Measurements from ENCODE around the gene USP51. TPM values are rescaled to one million over a fixed set of nuclear protein-coding genes. Genes with fewer than 3 reads are reported as not detected.

Gene USP51
- total RNA-seq (10 to 100 TPM in 3 of 9 donors, 1 to 10 TPM in 6; 2.5 to 20.5 (median 6.2) TPM), polyA plus RNA-seq (1 to 10 TPM; 1.8 to 6.1 (median 2.0) TPM)
- long read RNA-seq, donor 1, full-length matches to known transcripts: 1 of 1 reads
- long read RNA-seq, donor 1, partial matches to known transcripts: 0 of 1 reads
- long read RNA-seq, donor 1, other reads (novel, unspliced or antisense): 0 of 1 reads
- long read RNA-seq, donor 2, full-length matches to known transcripts: 5 of 25 reads
- long read RNA-seq, donor 2, partial matches to known transcripts: 20 of 25 reads
- long read RNA-seq, donor 2, other reads (novel, unspliced or antisense): 0 of 25 reads
- long read RNA-seq, donor 3: 0 reads
- long read RNA-seq, donor 4: 0 reads
- long read RNA-seq, donor 5: 0 reads
- long read RNA-seq, donor 6, partial matches to known transcripts: 0 of 2 reads
- long read RNA-seq, donor 6, other reads (novel, unspliced or antisense): 2 of 2 reads
- long read RNA-seq, donor 7, full-length matches to known transcripts: 3 of 3 reads
- long read RNA-seq, donor 7, partial matches to known transcripts: 0 of 3 reads
- long read RNA-seq, donor 7, other reads (novel, unspliced or antisense): 0 of 3 reads
- long read RNA-seq, donor 8, full-length matches to known transcripts: 3 of 3 reads
- long read RNA-seq, donor 8, partial matches to known transcripts: 0 of 3 reads
- long read RNA-seq, donor 8, other reads (novel, unspliced or antisense): 0 of 3 reads
- long read RNA-seq, donor 9, full-length matches to known transcripts: 1 of 1 reads
- long read RNA-seq, donor 9, partial matches to known transcripts: 0 of 1 reads
- long read RNA-seq, donor 9, other reads (novel, unspliced or antisense): 0 of 1 reads
- long read RNA-seq, donor 10, full-length matches to known transcripts: 6 of 6 reads
- long read RNA-seq, donor 10, partial matches to known transcripts: 0 of 6 reads
- long read RNA-seq, donor 10, other reads (novel, unspliced or antisense): 0 of 6 reads

GRCh38 chrX:55489314-55490009 lies at the start of gene USP51:
Gene USP51, minus strand, starts transcription at chrX:55489848. Its CDS starts 909 bp downstream, at chrX:55488939.
- intact Hi-C loops (cut with DNase I): no loop called here
- no peak for TF ChIP-seq CTCF (IDR thresholded peaks at IDR 0.05)
- TF ChIP-seq POLR2A (IDR thresholded peaks at IDR 0.05): peak in 1 of 2 donors; percentile 57
- no peaks in the 10 kb centered on the region for H3K9me3 ChIP-seq (replicated peaks in 1 of 3)
- no peaks in the 10 kb centered on the region for H3K4me1 ChIP-seq (replicated peaks in 1 of 2)
- WGBS, 4 donors: 1 to 40% (median 16%) methylated on average over 25 to 34 of the region's 34 CpGs
- DNase-seq: peak; percentile 71 to 83 (median 81)
- no peaks in the 10 kb centered on the region for H3K36me3 ChIP-seq (replicated peaks in 1 of 2)
- H3K27ac ChIP-seq: peak within 1 kb of the TSS; percentile 78 to 98 (median 93)
- peak within 1 kb of the TSS in 3 of 4 donors; percentile 44 to 51 (median 46) for H3K4me3 ChIP-seq
- H3K27me3 ChIP-seq: peaks cover 5% of the 10 kb centered on the region

GRCh38 chrX:55524487-55524886 lies 34.8 kb upstream of the USP51 start:
- H3K36me3 ChIP-seq (replicated peaks in 1 of 2): no peaks in the 10 kb centered on the region
- no peaks in the 10 kb centered on the region for H3K9me3 ChIP-seq (replicated peaks in 1 of 3)
- TF ChIP-seq CTCF (IDR thresholded peaks at IDR 0.05) (no peak), POLR2A (IDR thresholded peaks at IDR 0.05) (no peak)
- H3K27me3 ChIP-seq: peaks cover 8% of the 10 kb centered on the region
- no peak overlapping the region for H3K27ac ChIP-seq
- no peak overlapping the region for H3K4me3 ChIP-seq
- no peaks in the 10 kb centered on the region for H3K4me1 ChIP-seq (replicated peaks in 1 of 2)
- intact Hi-C loops (cut with DNase I): no loop called here
- DNase-seq: peak in 1 of 7 donors; percentile 13
- 34 to 54% (median 47%) methylated on average over 3 of the region's 3 CpGs for WGBS, 4 donors

- TF ChIP-seq POLR2A (IDR thresholded peaks at IDR 0.05): no peak
- no peak for TF ChIP-seq CTCF (IDR thresholded peaks at IDR 0.05)
Observed at GRCh38 chrX:55523356-55523755, 33.7 kb upstream of the USP51 start.

More at GRCh38 chrX:55523356-55523755, 33.7 kb upstream of the USP51 start:
- Histone ChIP-seq H3K4me1 (replicated peaks in 1 of 2) (no peaks in the 10 kb centered on the region), H3K9me3 (replicated peaks in 1 of 3) (no peaks in the 10 kb centered on the region), H3K27me3 (peaks cover 8% of the 10 kb centered on the region), H3K27ac (no peak overlapping the region), H3K4me3 (no peak overlapping the region), H3K36me3 (replicated peaks in 1 of 2) (no peaks in the 10 kb centered on the region)
- no peak for DNase-seq
- intact Hi-C loops (cut with DNase I): no loop called here
- 58 to 84% (median 74%) methylated on average over 1 of the region's 1 CpG for WGBS, 4 donors
